Measurements from ENCODE around the gene TNRC6C. TPM values are rescaled to one million over a fixed set of nuclear protein-coding genes. Genes with fewer than 3 reads are reported as not detected.

The TNRC6C gene
- total and polyA plus RNA-seq, 5 donors from 2014 or later = 2.3 to 77.1 (median 3.0) TPM

- no peaks in the 10 kb centered on the region for H3K36me3 ChIP-seq (ENCODE audit: control insufficient read depth, insufficient read depth, low read length)
- no peak overlapping the region for H3K27ac ChIP-seq (ENCODE audit: insufficient read depth, low read length, poor library complexity, severe bottlenecking)
- peak overlapping the region in 1 of 4 donors; percentile 21 for H3K4me3 Mint-ChIP-seq
- ATAC-seq (ENCODE audit: low read depth in 2 of 2) (no peak), DNase-seq (no peak)
- H3K9me3 ChIP-seq (ENCODE audit: control insufficient read depth in 2 of 2, low read length in 2 of 2) = no peaks in the 10 kb centered on the region
- H3K4me3 ChIP-seq (ENCODE audit: low read depth, low read length) = no peak overlapping the region
- no peak overlapping the region for H3K27ac Mint-ChIP-seq
- no peaks in the 10 kb centered on the region for H3K4me1 ChIP-seq (ENCODE audit: control insufficient read depth, insufficient read depth, low read length, poor library complexity, severe bottlenecking)
- H3K27me3 Mint-ChIP-seq = peaks cover 39% of the 10 kb centered on the region
- peaks cover 5% of the 10 kb centered on the region for H3K36me3 Mint-ChIP-seq
- H3K27me3 ChIP-seq (ENCODE audit: control insufficient read depth, insufficient read depth, low read length) = peaks cover 2% of the 10 kb centered on the region
- H3K9me3 Mint-ChIP-seq = no peaks in the 10 kb centered on the region
- H3K4me1 Mint-ChIP-seq = peaks cover 0 to 26% (median 17%) of the 10 kb centered on the region in 4 donors
These were observed 21.6 kb upstream of the TNRC6C start for GRCh38 chr17:77936881-77937280.

- DNase-seq = no peak
- no peaks in the 10 kb centered on the region for H3K36me3 Mint-ChIP-seq
- ATAC-seq (ENCODE audit: low read depth in 2 of 2) = no peak
- Histone ChIP-seq H3K9me3 (ENCODE audit: control insufficient read depth in 2 of 2, low read length in 2 of 2) (no peaks in the 10 kb centered on the region), H3K36me3 (ENCODE audit: control insufficient read depth, insufficient read depth, low read length) (no peaks in the 10 kb centered on the region), H3K4me1 (ENCODE audit: control insufficient read depth, insufficient read depth, low read length, poor library complexity, severe bottlenecking) (no peaks in the 10 kb centered on the region), H3K27ac (ENCODE audit: insufficient read depth, low read length, poor library complexity, severe bottlenecking) (no peak overlapping the region), H3K4me3 (ENCODE audit: low read depth, low read length) (no peak overlapping the region), H3K27me3 (ENCODE audit: control insufficient read depth, insufficient read depth, low read length) (no peaks in the 10 kb centered on the region)
- H3K9me3 Mint-ChIP-seq = peaks cover 0 to 1% (median 0%) of the 10 kb centered on the region in 7 donors
- no peak overlapping the region for H3K4me3 Mint-ChIP-seq
- H3K4me1 Mint-ChIP-seq = peaks cover 0 to 3% (median under 1%) of the 10 kb centered on the region in 4 donors
- peaks cover 23% of the 10 kb centered on the region for H3K27me3 Mint-ChIP-seq
- no peak overlapping the region for H3K27ac Mint-ChIP-seq
These were observed 17.5 kb upstream of the TNRC6C start for GRCh38 chr17:77941004-77941403.

DNA sequence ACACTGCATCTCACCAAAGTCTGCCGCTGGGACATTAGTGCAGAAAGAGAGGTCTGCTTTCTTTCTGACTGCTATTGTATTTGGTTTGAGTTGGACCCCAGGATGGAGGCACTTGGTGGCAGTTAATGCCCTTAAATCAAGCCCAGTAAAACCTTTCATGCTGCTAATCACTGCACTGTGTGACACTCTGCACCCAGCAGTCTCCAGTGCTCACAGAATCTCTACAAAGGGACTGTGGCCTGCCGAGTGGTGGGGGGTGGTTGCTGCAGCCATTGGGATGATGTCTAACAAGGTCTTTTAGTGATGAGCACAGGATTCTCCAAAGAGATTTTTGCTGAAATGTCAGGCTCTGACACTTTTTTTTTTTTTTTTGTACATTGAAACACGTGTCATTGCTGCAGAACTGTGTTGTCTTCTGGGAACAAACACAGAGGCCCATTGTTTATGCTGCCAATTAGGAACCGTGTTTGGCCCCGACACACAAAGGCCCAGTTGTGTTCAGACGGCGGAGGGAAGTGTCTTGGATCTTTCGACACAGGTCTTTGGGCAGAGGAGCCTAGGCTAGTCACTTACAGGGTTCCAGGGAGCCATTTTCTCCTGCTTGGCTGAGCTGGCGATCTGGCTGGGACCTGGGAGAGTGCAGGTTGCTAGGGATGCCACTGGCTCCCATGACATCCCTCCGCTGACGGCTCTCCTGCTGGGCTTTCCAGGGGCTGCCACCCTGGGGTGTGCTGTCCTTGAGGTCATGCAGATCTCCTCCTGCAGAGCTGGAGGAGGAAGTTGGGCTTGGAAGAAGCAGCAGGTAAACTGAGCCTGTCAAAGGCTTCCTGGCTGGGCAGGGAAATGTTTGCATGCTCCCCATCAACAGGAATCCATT is 16.2 kb upstream of the TNRC6C start:
- no peak overlapping the region for H3K27ac Mint-ChIP-seq
- H3K36me3 Mint-ChIP-seq = no peaks in the 10 kb centered on the region
- peaks cover 0 to 2% (median 1%) of the 10 kb centered on the region in 4 donors for H3K4me1 Mint-ChIP-seq
- Histone ChIP-seq H3K27me3 (ENCODE audit: control insufficient read depth, insufficient read depth, low read length) (peaks cover 2% of the 10 kb centered on the region), H3K4me1 (ENCODE audit: control insufficient read depth, insufficient read depth, low read length, poor library complexity, severe bottlenecking) (no peaks in the 10 kb centered on the region), H3K4me3 (ENCODE audit: low read depth, low read length) (no peak overlapping the region), H3K27ac (ENCODE audit: insufficient read depth, low read length, poor library complexity, severe bottlenecking) (no peak overlapping the region), H3K36me3 (ENCODE audit: control insufficient read depth, insufficient read depth, low read length) (no peaks in the 10 kb centered on the region), H3K9me3 (ENCODE audit: control insufficient read depth in 2 of 2, low read length in 2 of 2) (no peaks in the 10 kb centered on the region)
- DNase-seq (no peak), ATAC-seq (ENCODE audit: low read depth in 2 of 2) (no peak)
- H3K9me3 Mint-ChIP-seq = peaks cover 0 to 1% (median 0%) of the 10 kb centered on the region in 7 donors
- no peak overlapping the region for H3K4me3 Mint-ChIP-seq
- H3K27me3 Mint-ChIP-seq = peaks cover 18% of the 10 kb centered on the region

GRCh38 chr17:77943971-77944370 is 14.5 kb upstream of the TNRC6C start:
- Histone ChIP-seq H3K9me3 (ENCODE audit: control insufficient read depth in 2 of 2, low read length in 2 of 2) (no peaks in the 10 kb centered on the region), H3K27me3 (ENCODE audit: control insufficient read depth, insufficient read depth, low read length) (peaks cover 6% of the 10 kb centered on the region), H3K4me3 (ENCODE audit: low read depth, low read length) (no peak overlapping the region), H3K4me1 (ENCODE audit: control insufficient read depth, insufficient read depth, low read length, poor library complexity, severe bottlenecking) (no peaks in the 10 kb centered on the region), H3K27ac (ENCODE audit: insufficient read depth, low read length, poor library complexity, severe bottlenecking) (no peak overlapping the region), H3K36me3 (ENCODE audit: control insufficient read depth, insufficient read depth, low read length) (no peaks in the 10 kb centered on the region)
- H3K27ac Mint-ChIP-seq = no peak overlapping the region
- peaks cover 0 to 2% (median 1%) of the 10 kb centered on the region in 4 donors for H3K4me1 Mint-ChIP-seq
- DNase-seq = no peak
- peaks cover 20% of the 10 kb centered on the region for H3K27me3 Mint-ChIP-seq
- no peaks in the 10 kb centered on the region for H3K36me3 Mint-ChIP-seq
- H3K9me3 Mint-ChIP-seq = peaks cover 0 to 4% (median 0%) of the 10 kb centered on the region in 7 donors
- ATAC-seq (ENCODE audit: low read depth in 2 of 2) = no peak
- H3K4me3 Mint-ChIP-seq = no peak overlapping the region

DNA sequence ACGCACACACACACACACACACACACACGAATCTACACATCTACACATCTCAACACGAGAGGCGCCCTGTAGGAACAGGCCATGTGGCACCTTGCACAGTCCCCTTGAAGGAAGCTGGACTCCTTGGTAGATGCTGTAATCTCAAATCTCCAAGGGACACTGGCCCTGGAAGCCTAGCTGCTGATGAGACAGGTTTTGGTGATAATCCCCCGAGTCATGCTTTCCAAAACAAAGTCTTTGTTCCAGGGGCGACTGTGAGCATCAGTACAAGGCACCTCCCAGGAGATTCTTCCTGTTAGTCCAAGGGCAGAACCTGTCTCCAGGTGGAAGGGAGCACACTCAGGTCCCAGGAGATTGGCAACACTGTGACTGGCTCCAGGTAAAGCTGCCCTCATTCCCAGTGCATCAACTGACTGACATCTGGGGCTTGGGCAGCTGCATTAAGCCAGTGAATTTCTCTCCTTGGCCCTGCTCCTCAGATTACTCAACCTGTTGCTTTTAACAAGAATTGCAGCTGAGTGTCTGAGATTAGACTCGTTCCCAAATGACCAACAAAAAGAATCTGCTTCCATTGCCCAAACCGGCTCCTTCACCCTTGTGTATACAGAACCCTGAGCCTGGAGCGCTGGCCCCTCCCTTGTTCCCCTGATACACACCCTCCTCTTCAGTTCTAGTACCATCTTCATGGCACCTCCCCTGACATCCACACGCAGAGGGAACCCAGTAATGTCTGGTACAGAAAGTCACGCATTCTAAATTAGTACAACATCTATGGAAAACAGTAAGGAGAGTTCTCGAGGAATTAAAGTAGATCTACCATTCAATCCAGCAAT is 13.9 kb upstream of the TNRC6C start:
- H3K36me3 ChIP-seq (ENCODE audit: control insufficient read depth, insufficient read depth, low read length) = no peaks in the 10 kb centered on the region
- H3K4me1 ChIP-seq (ENCODE audit: control insufficient read depth, insufficient read depth, low read length, poor library complexity, severe bottlenecking) = no peaks in the 10 kb centered on the region
- H3K27me3 ChIP-seq (ENCODE audit: control insufficient read depth, insufficient read depth, low read length) = peaks cover 6% of the 10 kb centered on the region
- Mint-ChIP-seq H3K4me1 (peaks cover 0 to 2% (median 1%) of the 10 kb centered on the region in 4 donors), H3K36me3 (no peaks in the 10 kb centered on the region), H3K27me3 (peaks cover 23% of the 10 kb centered on the region), H3K27ac (no peak overlapping the region), H3K4me3 (no peak overlapping the region), H3K9me3 (peaks cover 0 to 4% (median 0%) of the 10 kb centered on the region in 7 donors)
- H3K9me3 ChIP-seq (ENCODE audit: control insufficient read depth in 2 of 2, low read length in 2 of 2) = no peaks in the 10 kb centered on the region
- ATAC-seq (ENCODE audit: low read depth in 2 of 2) (no peak), DNase-seq (no peak)
- no peak overlapping the region for H3K4me3 ChIP-seq (ENCODE audit: low read depth, low read length)
- H3K27ac ChIP-seq (ENCODE audit: insufficient read depth, low read length, poor library complexity, severe bottlenecking) = no peak overlapping the region

DNA sequence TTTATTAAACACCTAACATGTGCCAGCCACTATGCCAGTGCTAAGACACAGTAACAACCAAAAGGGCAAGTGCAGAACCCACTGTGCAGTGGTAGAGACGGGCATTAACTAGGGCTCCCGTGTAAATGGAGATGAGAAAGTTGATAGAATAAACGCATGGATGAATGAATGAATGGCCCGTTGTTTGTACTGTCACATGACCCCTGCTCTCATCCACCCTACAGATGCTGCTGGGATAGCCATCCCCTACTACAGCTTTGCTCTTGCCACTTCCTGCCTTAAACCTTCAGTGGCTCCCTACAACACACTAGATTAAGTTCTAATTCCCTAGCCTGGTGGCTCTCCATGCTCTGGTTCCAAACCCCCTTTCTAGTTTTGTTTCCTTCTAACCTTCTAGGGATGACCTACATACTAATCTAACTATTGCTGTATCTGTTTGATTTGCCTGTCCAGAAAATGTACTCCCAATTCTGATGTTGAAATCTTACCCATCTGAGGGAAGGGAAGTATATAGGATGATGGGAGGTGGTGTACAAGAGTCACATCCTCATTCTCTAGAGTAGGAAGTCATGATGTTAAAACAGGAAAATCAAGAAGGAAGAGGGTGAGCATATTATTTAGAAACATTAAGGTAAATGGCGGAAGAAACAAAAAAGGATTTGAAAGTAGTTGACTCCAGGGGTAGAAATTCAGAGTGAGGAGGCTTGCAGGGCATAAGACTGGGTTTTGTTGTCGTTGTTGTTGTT is 11.4 kb upstream of the TNRC6C start:
- H3K27me3 Mint-ChIP-seq = peaks cover 40% of the 10 kb centered on the region
- H3K36me3 ChIP-seq (ENCODE audit: control insufficient read depth, insufficient read depth, low read length) = no peaks in the 10 kb centered on the region
- peak overlapping the region in 1 of 3 donors; percentile 53 for H3K27ac Mint-ChIP-seq
- DNase-seq (no peak), ATAC-seq (ENCODE audit: low read depth in 2 of 2) (no peak)
- no peaks in the 10 kb centered on the region for H3K9me3 ChIP-seq (ENCODE audit: control insufficient read depth in 2 of 2, low read length in 2 of 2)
- H3K4me3 Mint-ChIP-seq = no peak overlapping the region
- H3K4me3 ChIP-seq (ENCODE audit: low read depth, low read length) = no peak overlapping the region
- H3K27me3 ChIP-seq (ENCODE audit: control insufficient read depth, insufficient read depth, low read length) = peaks cover 13% of the 10 kb centered on the region
- H3K9me3 Mint-ChIP-seq = peaks cover 0 to 5% (median 0%) of the 10 kb centered on the region in 7 donors
- H3K36me3 Mint-ChIP-seq = no peaks in the 10 kb centered on the region
- peaks cover 0 to 2% (median 1%) of the 10 kb centered on the region in 4 donors for H3K4me1 Mint-ChIP-seq
- no peak overlapping the region for H3K27ac ChIP-seq (ENCODE audit: insufficient read depth, low read length, poor library complexity, severe bottlenecking)
- no peaks in the 10 kb centered on the region for H3K4me1 ChIP-seq (ENCODE audit: control insufficient read depth, insufficient read depth, low read length, poor library complexity, severe bottlenecking)

- H3K27me3 Mint-ChIP-seq = peaks cover 54% of the 10 kb centered on the region
- no peak overlapping the region for H3K27ac ChIP-seq (ENCODE audit: insufficient read depth, low read length, poor library complexity, severe bottlenecking)
These were observed 9.8 kb upstream of the TNRC6C start for GRCh38 chr17:77948690-77949114.

More at GRCh38 chr17:77948690-77949114, 9.8 kb upstream of the TNRC6C start:
- peaks cover 0 to 6% (median 0%) of the 10 kb centered on the region in 7 donors for H3K9me3 Mint-ChIP-seq
- no peaks in the 10 kb centered on the region for H3K36me3 Mint-ChIP-seq
- H3K4me3 Mint-ChIP-seq = no peak overlapping the region
- no peak overlapping the region for H3K4me3 ChIP-seq (ENCODE audit: low read depth, low read length)
- no peak overlapping the region for H3K27ac Mint-ChIP-seq
- no peaks in the 10 kb centered on the region for H3K36me3 ChIP-seq (ENCODE audit: control insufficient read depth, insufficient read depth, low read length)
- DNase-seq (no peak), ATAC-seq (ENCODE audit: low read depth in 2 of 2) (no peak)
- H3K4me1 ChIP-seq (ENCODE audit: control insufficient read depth, insufficient read depth, low read length, poor library complexity, severe bottlenecking) = no peaks in the 10 kb centered on the region
- H3K9me3 ChIP-seq (ENCODE audit: control insufficient read depth in 2 of 2, low read length in 2 of 2) = no peaks in the 10 kb centered on the region
- H3K27me3 ChIP-seq (ENCODE audit: control insufficient read depth, insufficient read depth, low read length) = peaks cover 15% of the 10 kb centered on the region
- H3K4me1 Mint-ChIP-seq = peaks cover 0 to 5% (median 1%) of the 10 kb centered on the region in 4 donors
